ENCODE data around the gene SH3GLB2. TPM values are rescaled to one million over a fixed set of nuclear protein-coding genes. Genes with fewer than 3 reads are reported as not detected.
"Not testable (repeated sequence)": the region's sequence is repeated elsewhere in the genome, so short reads cannot be mapped to it uniquely, and the experiment has no call there.

Gene SH3GLB2
- total RNA-seq, 1 experiment from 2014 or later = 24.4 TPM

DNA sequence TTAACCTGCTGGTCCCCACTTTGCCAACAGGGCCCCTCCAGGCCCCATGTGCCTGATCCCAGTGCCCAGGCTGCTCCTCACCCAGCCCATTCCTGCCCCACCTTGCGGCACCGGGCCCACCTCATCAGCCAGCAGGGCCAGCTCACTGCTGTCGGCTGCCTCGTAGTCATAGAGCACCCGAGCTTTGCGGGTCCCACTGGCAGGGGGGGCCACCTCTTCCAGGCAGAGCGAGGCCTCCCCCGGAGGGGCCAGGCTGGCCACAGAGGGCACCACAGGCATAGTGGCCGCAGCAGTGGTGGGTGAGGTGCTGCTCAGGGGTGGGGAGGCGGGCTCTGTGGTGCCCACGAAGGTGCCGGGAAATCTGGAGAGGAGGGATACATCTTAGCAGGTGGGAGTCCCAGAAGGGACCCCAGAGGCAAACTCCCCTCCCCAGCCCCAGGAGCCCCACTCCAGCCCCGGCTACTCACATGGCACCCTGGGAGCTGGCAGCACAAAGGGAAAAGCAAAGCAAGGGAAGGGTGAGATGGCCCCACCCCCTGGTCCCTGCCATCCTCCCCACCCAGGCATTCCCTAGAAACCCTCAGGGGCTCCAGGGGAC lies 19.0 kb downstream of the SH3GLB2 start:
- in situ Hi-C loops (cut with HindIII; ENCODE audit: low pct_unique_long_range_greater_than_20kb, low sequenced_read_pairs) = no loop called here
- no peak for DNase-seq (ENCODE audit: low read depth, low spot score)

DNA sequence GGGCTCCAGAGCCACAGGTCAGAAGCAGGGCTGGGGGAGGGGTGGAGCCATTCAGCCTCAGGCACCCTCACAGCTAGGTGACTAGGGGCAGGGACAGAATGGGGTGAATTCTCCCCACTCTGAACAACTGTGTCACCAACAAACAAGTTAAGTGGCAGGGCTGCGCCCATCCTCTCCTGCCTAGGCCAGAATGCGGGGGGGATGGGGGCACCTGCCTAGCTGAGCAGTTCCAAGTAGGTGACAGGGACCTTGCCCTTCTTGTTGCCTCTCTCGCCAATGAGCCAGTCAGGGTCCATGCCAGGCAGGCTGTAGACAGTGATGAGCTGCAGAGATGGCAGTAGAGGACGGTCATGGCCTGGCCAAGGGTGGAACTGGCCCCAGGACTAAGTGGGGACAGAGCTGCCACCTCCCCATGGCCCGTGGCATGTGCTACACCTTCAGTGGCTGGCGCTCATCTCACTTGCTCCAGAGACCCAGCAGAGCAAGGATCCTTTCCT lies 19.6 kb downstream of the SH3GLB2 start:
- in situ Hi-C loops (cut with HindIII; ENCODE audit: low pct_unique_long_range_greater_than_20kb, low sequenced_read_pairs) = no loop called here
- DNase-seq (ENCODE audit: low read depth, low spot score) = no peak

DNA sequence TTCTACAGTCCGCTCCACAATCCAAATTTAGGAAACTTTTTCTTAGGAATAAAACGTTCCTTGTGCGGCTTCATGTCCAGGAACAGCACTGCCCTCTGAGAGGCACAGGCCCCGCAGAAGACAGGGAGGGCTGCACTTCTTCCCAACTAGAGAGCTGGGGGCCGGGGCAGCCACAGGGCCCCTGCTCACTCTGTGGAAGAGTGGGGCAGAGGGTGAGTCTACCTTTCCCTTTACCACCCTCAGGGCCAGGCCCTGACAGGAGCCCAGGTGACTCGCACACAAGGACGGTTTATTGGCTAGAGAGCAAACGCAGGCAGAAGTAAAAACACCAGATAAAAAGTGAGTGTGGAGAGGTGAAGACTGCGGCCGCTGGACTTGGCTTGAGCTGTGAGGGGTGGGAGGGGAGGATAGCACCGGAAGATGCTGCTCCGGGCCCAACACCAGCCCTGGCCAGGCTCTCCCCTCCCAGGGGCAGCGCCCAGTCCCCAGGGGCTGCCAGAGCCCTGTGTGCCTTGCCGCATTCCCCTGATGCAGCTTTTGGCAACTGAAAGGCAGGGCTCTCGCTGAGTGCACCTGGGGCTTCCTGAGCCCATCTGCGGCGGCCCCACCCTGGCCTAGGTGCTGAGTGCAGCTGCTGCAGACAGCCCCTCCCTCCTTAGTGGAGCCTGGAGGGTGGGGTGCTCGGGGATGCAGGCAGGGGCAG lies 20.2 kb downstream of the SH3GLB2 start:
- DNase-seq (ENCODE audit: low read depth, low spot score) = no peak
- in situ Hi-C loops (cut with HindIII; ENCODE audit: low pct_unique_long_range_greater_than_20kb, low sequenced_read_pairs) = no loop called here

DNA sequence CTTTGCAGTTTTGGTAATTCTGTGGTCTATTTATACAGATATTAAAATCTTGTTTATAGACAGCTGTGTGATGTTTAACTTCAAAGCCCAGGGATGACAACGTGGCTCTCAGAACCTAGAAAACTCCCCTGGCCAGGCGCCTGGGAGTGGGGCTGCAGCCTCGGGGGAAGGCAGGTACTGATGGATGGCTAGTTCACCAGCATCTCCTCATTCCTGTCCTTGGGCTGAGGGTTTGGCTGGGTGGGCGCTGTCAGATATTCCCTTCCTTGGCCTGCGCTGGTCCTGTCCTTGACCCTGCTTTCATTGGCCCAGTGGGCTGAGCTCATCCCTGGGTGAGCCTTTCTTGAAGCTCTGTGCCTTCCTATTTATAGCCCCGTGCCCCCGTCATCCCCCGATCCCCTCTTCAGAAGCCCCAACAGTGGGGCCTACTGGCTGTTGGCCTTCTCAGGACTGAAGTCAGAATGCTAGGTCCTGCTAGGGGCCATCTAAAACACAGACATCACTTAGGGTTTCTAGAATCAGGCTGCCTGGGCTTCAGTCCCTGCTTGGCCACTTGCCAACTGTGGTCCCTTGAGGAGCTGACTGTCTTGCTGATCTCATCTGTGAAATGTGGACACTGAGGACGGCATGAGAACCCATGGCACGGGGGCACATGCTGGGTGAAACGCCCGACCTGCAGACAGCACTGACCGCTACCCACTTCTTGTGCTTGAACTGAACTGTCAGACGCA lies 20.9 kb downstream of the SH3GLB2 start:
- in situ Hi-C loops (cut with HindIII; ENCODE audit: low pct_unique_long_range_greater_than_20kb, low sequenced_read_pairs) = no loop called here
- DNase-seq (ENCODE audit: low read depth, low spot score) = no peak

DNA sequence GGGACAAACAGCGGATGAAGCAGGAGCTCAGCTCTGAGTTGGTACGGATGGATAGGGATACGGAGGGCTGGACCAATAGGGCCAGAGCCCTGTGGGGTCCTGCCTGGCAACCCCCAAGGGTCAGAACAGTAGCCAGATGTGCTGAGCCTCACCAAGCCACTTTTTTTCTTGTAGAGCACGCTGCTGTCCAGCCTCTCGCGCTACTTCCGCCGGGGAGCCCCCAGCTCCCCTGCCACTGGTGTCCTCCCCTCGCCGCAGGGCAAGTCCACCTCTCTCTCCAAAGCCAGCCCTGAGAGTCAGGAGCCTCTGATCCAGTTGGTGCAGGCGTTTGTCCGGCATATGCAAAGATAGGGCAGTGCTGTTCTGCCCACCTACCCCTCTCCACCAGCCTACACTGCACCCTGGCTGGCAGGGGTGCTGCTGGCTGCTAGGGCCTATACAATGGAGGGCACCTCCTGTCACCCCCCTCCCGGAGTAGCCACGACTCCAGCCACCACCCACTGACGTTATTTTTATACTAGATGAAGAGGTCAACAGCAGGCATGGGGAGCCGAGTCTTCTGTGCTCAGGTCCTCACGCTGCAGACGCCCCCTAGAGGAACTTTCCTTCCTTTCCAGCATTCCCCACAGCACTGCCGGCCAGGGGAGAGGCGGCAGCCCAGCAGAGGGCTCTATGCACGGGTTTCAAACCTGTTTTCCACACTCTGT lies 21.6 kb downstream of the SH3GLB2 start:
- in situ Hi-C loops (cut with HindIII; ENCODE audit: low pct_unique_long_range_greater_than_20kb, low sequenced_read_pairs) = no loop called here
- DNase-seq (ENCODE audit: low read depth, low spot score) = peak; percentile 81

DNA sequence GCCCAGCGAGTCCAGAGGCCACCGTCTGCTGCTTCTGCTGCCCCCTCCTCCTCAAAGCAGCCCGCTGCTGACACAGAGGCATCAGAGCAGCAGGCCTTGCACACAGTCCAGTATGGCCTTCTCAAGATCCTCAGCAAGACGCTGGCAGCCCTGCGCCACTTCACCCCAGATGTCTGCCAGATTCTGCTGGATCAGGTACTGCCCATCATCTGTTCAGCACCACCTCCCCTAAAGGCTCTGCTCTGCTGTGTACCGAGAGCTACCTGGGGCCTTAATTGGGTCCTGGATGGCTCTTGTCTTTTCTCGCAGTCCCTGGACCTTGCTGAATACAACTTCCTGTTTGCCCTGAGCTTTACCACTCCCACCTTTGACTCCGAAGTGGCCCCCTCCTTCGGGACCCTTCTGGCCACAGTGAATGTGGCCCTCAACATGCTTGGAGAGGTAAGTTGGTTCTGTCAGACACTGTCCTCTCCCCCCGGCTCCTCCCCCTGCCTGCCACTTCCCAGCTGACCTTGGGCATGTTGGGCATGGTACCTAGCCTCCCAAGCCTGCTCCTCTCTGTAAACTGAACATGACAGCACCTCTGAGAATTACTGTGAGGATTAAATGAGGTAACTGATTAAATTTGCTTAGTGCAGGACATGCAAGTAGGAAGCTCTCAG lies 22.7 kb downstream of the SH3GLB2 start:
- in situ Hi-C loops (cut with HindIII; ENCODE audit: low pct_unique_long_range_greater_than_20kb, low sequenced_read_pairs) = no loop called here
- DNase-seq (ENCODE audit: low read depth, low spot score) = no peak

DNA sequence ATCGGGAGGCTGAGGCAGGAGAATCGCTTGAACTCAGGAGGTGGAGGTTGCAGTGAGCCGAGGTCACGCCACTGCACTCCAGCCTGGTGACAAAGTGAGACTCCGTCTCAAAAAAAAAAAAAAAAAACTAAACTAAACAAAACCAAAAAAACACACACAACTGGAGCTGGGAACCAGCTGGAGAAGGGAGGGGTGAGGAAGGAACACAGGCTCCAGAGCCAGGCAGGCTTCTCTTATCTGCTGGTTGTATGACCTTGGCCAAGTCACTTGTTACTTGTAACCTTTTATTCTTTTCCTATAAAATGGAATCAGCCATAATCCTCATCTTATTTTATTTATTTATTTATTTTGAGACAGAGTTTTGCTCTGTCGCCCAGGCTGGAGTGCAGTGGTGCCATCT lies 24.0 kb downstream of the SH3GLB2 start:
- DNase-seq (ENCODE audit: low read depth, low spot score); in situ Hi-C loops (cut with HindIII; ENCODE audit: low pct_unique_long_range_greater_than_20kb, low sequenced_read_pairs): not testable (repeated sequence)

DNA sequence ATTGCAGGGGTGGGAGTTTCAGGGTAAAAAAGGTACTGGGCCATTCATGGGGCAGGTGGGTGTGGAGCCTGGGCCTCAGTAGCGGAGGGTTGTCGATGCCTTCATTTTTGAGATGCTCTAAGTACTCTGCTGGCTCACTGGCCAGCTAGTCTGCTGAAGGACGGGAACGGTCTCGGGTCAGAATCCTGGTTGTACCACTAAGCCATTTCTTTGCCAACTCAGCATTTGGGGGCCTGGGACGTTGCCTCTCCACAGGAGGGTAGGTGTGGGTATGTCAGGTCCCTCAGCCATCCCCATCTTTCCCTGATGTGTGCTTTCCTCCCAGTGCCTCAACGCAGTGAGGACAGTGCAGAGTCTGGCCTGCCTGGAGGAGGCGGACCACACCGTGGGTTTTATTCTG lies 25.1 kb downstream of the SH3GLB2 start:
- in situ Hi-C loops (cut with HindIII; ENCODE audit: low pct_unique_long_range_greater_than_20kb, low sequenced_read_pairs) = no loop called here
- no peak for DNase-seq (ENCODE audit: low read depth, low spot score)

DNA sequence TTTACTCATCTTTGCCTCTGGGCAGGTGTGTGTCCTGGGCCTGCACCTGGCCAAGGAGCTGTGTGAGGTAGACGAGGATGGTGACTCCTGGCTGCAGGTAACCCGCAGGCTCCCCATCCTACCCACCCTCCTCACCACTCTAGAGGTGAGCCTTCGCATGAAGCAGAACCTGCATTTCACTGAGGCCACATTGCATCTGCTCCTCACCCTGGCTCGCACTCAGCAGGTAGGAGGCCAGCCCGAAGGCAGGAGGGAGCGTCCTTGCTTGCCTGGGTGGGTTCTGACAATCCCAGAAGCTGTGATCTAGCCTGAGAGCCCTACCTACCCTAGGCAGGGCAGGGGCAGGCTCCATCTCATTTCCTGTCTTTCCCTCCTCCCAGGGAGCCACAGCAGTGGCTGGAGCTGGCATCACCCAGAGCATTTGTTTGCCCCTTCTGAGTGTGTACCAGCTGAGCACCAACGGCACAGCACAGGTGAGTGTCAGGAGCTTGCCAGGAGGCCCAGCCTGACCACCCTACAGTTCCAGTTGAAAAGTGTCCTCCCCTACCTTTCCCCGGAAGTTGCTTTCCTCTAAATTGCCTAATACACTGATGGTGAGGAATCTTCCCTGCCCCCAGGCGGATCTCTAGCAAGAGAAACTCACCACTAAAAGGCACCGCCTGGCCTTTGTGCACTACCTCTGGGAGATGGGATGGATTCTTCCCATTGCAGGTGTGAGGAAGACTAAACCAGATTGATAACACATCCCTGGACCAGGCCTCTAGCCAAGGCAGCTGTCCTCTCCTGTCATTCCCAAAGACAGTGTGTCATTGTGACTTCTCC lies 26.4 kb downstream of the SH3GLB2 start:
- no peak for DNase-seq (ENCODE audit: low read depth, low spot score)
- in situ Hi-C loops (cut with HindIII; ENCODE audit: low pct_unique_long_range_greater_than_20kb, low sequenced_read_pairs) = no loop called here

DNA sequence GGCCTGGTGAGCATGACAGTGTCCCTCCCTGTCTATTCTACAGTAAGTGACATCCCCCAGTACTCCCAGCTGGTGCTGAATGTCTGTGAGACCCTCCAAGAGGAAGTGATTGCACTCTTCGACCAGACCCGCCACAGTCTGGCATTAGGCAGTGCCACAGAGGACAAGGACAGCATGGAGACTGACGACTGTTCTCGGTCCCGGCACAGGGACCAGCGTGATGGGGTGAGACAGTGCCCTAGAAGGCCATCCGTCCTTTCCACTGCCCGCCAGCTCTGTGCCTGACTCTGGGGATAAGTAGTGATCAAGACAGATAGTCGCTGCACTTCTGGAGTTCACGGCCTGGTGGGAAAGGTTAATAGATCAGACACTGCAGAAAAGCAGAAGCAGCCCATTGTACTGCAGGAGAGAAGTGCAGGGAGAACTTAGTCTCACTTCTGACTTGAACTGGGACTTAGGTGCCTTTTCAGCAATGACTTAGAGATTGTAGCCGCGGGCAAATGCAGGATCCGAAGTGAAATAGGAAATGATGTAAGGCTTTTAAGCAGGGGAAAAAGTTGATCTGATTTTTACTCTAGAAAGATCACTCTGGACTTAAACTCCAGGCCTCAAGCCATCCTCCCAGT lies 28.4 kb downstream of the SH3GLB2 start:
- DNase-seq (ENCODE audit: low read depth, low spot score) = no peak
- in situ Hi-C loops (cut with HindIII; ENCODE audit: low pct_unique_long_range_greater_than_20kb, low sequenced_read_pairs) = no loop called here

DNA sequence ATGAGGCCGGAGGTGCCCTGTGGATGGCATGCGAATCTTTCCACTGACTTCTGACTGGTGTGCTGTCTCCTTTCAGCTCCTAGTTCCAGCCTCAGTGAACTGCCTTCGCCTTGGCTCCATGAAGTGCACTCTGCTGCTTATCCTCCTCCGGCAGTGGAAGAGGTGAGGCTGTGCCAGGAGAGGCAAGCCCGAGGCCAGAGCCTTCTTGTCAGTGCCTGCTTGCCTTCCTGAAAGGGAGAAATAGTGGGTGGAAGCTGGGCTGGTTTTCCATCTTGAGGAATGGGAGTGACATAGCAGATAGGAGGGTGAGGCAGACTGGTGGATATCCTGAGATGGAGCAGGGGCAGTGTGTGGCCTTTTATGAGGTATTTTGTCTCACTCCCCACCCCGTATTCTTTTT lies 29.7 kb downstream of the SH3GLB2 start:
- in situ Hi-C loops (cut with HindIII; ENCODE audit: low pct_unique_long_range_greater_than_20kb, low sequenced_read_pairs) = no loop called here
- no peak for DNase-seq (ENCODE audit: low read depth, low spot score)

DNA sequence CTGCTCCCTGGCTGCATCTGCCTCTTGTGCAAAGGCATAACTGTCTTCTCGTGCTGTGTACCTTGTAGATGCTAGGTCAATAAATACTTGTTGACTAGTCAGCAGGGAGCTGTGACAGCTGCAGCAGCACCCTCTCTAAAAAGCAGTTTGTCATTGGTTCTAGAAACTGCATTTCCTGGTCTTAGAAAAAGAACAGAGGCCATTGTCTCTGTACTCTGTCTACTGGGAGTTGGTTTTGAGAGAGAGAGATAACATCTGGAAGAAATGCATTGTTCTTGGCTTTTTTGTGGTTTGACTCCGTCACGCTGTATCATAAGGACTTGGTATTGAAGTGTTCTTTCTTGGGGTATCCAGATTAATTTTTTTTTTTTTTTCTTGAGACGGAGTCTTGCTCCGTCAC lies 32.3 kb downstream of the SH3GLB2 start:
- in situ Hi-C loops (cut with HindIII; ENCODE audit: low pct_unique_long_range_greater_than_20kb, low sequenced_read_pairs) = no loop called here
- no peak for DNase-seq (ENCODE audit: low read depth, low spot score)

DNA sequence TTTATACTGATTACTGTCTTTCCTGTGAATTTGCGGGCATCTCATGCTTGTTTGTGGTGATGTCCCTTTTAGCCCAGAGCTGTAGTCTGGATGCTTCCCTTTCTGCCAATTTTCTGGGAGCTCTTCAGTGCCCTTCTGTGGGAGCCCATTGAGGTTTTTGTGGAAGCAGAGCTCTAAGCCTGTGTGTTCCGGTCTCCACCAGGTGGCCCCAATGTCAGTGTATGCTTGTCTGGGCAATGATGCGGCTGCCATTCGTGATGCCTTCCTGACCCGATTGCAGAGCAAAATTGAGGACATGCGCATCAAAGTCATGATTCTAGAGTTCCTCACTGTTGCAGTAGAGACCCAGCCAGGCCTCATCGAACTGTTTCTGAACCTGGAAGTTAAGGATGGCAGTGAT lies 35.1 kb downstream of the SH3GLB2 start:
- DNase-seq (ENCODE audit: low read depth, low spot score) = peak; percentile 46
- in situ Hi-C loops (cut with HindIII; ENCODE audit: low pct_unique_long_range_greater_than_20kb, low sequenced_read_pairs) = no loop called here

DNA sequence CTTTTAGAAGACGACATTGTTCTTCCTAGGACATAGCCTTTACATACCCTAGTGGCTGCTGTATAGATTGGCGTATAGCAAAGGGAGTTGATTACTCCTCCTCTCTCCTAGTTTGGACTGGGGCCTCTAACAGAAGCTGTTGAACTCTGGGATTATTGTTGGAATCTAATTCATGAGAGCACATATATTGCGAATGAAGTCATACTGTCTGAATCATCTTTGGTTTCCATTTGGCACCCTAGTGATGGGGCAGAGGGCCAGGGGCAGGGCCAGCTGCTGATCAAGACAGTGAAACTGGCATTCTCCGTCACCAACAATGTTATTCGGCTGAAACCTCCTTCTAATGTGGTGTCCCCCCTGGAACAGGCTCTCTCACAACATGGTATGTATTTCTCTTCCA lies 40.3 kb downstream of the SH3GLB2 start:
- in situ Hi-C loops (cut with HindIII; ENCODE audit: low pct_unique_long_range_greater_than_20kb, low sequenced_read_pairs) = no loop called here
- no peak for DNase-seq (ENCODE audit: low read depth, low spot score)

DNA sequence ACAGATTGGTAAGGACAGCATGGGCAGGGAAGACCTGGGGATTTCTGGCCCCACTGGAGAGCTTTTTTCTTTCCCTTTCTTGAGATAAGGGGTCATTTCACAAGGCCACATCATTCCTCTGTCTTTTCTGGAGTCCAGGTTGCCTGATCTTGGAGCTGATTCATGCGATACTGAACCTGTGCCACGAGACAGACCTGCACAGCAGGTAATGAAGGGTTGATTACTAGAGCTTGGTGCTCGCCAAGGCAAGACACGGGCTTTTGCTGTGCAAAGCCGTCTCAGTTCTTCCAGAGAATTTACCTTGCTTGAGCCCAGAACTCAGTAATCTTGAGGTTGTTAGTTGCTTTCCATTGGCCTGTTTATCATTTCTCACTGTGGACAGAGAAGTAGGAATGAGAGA lies 41.5 kb downstream of the SH3GLB2 start:
- in situ Hi-C loops (cut with HindIII; ENCODE audit: low pct_unique_long_range_greater_than_20kb, low sequenced_read_pairs) = no loop called here
- DNase-seq (ENCODE audit: low read depth, low spot score) = no peak

DNA sequence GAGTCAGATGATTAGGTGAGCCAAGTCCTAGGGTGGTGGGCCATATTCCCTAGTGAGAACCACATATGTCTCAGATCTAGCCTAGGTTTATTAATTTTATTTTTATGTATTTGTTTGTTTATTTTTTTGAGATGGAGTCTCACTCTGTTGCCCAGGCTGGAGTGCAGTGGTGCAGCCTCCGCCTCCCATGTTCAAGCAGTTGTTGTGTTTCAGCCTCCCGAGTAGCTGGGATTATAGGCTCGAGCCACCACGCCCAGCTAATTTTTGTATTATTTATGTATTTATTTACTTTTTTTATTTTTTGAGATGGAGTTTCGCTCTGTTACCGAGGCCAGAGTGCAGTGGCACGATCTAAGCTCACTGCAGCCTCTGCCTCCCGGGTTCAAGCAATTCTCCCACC lies 44.6 kb downstream of the SH3GLB2 start:
- no peak for DNase-seq (ENCODE audit: low read depth, low spot score)
- in situ Hi-C loops (cut with HindIII; ENCODE audit: low pct_unique_long_range_greater_than_20kb, low sequenced_read_pairs) = no loop called here

DNA sequence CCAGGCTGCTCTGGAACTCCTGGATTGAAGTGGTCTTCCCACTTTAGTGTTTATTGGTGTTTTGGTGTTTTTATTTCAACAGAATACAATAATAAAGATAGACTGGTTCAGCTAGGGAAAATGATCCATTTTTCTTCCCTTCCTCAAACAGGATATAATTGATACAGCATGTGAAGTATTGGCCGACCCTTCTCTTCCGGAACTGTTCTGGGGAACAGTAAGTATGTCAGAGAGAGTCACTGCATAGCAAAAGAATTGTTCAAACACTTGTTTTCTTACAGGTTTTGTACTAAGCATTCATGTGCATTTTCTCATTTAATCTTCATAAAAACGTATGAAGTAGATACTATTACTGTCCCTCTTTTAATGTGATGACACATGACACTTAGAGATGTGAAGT lies 49.0 kb downstream of the SH3GLB2 start:
- no peak for DNase-seq (ENCODE audit: low read depth, low spot score)
- in situ Hi-C loops (cut with HindIII; ENCODE audit: low pct_unique_long_range_greater_than_20kb, low sequenced_read_pairs) = no loop called here

Data from SK-MEL-5 (cell line).